Astrocyte of the spinal cord (primary cell): ENCODE measurements around the gene B2M.
"Not testable (repeated sequence)": the region's sequence is repeated elsewhere in the genome, so short reads cannot be mapped to it uniquely, and the experiment has no call there.

Experiments
- DNase-seq: peaks from one replicate; pipeline ENCODE4 v3.0.0; 2011; ENCODE audit warnings: low read depth, low spot score
- H3K4me3 ChIP-seq: 2 replicates; pipeline ENCODE4 v1.5.1; 2011; ENCODE audit warnings: low read depth, mild to moderate bottlenecking, low read length, moderate library complexity
- in situ Hi-C: cut with HindIII; loops from 2 replicates; pipeline ENCODE4 v1.10.0; 2017; ENCODE audit warnings: low sequenced_read_pairs
- TF ChIP-seq, protein P1 (sequence below): IDR thresholded peaks from 2 replicates; pipeline ENCODE4 v1.5.1; 2012; ENCODE audit warnings: low read depth, mild to moderate bottlenecking, low read length, inconsistent platforms

The B2M gene

DNA sequence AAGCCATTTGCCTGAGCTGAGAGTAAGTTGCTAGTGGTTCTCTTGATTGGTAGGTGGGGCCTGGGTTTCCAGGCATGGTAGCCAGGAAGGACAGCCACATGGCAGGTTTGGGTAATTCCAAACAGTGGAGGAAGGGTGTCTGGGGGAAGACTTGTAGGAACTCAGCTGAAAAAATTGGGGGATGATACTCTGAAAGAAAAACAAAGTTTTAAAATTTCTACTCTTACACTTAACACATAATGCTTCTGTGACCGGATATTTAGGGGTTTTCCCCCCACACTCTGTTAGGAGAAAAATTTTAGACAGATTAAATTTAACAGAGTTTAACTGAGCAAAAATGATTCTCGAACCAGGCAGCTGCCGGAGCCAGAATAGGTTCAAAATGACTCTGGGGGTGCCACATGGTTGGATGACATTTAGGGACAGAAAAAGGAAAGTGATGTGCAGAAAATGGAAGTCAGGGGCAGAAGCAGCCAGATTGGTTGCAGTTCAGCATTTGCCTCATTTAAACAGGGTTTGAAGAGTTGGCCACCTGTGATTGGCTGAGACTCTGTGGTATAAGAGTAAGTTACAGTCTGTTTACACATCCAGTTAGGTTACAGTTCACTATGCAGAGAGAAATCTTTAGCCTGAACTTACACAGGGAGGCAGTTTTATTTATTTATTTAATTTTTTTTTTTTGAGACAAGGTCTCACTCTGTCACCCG, 8.1 kb downstream of the B2M start:
- in situ Hi-C loops, result no loop called here
- H3K4me3 ChIP-seq, result no peak overlapping the region
- DNase-seq, result peak; percentile 22
- TF ChIP-seq, protein P1, sequence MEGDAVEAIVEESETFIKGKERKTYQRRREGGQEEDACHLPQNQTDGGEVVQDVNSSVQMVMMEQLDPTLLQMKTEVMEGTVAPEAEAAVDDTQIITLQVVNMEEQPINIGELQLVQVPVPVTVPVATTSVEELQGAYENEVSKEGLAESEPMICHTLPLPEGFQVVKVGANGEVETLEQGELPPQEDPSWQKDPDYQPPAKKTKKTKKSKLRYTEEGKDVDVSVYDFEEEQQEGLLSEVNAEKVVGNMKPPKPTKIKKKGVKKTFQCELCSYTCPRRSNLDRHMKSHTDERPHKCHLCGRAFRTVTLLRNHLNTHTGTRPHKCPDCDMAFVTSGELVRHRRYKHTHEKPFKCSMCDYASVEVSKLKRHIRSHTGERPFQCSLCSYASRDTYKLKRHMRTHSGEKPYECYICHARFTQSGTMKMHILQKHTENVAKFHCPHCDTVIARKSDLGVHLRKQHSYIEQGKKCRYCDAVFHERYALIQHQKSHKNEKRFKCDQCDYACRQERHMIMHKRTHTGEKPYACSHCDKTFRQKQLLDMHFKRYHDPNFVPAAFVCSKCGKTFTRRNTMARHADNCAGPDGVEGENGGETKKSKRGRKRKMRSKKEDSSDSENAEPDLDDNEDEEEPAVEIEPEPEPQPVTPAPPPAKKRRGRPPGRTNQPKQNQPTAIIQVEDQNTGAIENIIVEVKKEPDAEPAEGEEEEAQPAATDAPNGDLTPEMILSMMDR, result no peak

DNA sequence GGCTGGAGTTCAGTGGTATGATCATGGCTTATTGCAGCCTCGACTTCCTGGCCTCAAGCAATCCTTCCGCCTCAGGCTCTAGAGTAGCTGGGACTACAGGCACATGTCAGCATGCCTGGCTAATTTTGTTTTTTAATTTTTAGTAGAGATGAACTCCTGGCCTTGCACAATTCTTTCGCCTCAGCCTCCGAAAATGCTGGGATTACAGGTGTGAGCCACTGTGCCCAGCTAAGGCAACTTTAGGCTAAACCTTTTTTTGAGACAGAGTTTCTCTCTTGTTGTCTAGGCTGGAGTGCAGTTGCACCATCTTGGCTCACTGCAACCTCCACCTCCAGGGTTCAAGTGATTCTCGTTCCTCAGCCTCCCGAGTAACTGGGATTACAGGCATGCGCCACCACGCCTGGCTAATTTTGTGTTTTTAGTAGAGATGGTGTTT, 8.7 kb downstream of the B2M start:
- H3K4me3 ChIP-seq, DNase-seq, in situ Hi-C loops: not testable (repeated sequence)

DNA sequence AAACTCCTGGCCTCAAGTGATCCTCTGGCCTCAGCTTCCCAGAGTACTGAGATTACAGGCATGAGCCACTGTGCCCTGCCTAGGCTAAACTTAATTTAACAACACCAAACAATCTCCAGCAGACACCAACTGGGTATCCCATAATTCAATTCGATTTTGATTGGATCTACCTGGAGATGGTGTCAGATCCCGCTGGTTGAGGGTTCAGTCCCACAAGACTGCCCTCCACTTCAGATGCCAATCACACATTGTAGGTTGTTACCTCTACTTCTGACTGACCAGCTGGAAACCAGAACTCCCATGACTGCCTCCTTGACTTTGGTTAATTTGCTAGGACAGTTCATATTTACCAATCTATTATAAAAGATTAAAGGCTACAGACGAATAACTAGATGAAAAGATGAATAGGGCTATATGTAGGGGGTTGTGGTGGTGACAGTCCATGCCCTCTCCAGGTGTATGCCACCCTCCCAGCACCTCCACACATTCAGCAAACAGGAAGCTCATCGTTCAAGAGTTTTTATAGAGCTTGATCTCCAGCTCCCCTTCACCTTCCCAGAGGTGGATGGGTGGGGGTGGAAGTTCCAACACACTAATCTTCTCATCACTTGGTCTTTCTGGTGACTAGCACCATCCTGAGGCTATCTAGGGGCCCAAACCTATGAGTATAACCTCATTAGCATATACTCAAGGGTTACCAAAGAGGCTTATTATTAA, 9.3 kb downstream of the B2M start:
- no peak overlapping the region for H3K4me3 ChIP-seq
- in situ Hi-C loops, result no loop called here
- no peak for DNase-seq
- TF ChIP-seq, protein P1, result no peak

DNA sequence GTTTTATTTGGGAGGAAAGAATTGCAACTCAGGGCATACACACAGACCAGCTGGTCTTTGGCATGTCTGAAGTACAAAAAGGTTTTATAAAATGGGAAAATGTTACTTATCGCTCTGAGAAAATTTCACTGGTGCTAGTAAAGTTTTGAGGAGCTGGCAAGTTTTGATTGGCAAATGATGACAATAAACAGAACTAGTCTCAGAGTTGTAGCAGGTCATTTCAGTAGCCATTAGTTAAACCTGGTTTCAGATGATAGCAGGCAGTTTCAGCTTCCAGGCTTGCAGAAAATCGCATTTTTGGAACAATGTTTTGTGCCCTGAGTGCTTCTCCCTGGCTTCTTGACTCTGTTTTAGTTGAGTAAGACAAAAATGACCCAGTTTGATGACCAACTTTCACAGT, 10.7 kb downstream of the B2M start:
- in situ Hi-C loops, result no loop called here
- H3K4me3 ChIP-seq, result no peak overlapping the region
- TF ChIP-seq, protein P1, result no peak
- DNase-seq, result no peak

DNA sequence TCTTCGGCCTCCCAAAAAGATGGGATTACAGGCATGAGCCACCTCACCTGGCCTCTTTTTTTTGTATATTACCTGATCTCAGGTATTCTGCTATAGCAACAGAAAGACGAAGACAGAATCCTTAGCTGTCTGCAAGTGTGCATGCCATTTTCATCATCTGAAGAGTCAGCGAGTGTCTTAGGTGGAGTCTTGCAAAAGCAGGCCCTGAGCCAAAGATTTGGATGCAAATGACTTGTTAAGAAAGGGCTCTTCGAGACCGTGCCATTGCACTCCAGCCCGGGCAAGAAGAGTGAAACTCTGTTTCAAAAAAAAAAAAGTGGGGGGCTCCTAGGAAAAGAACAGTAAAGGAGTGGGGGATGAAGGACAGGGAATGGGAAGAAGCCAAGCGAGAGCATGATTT, 14.8 kb downstream of the B2M start:
- H3K4me3 ChIP-seq, result no peak overlapping the region
- TF ChIP-seq, protein P1, result no peak
- no peak for DNase-seq
- in situ Hi-C loops, result no loop called here

DNA sequence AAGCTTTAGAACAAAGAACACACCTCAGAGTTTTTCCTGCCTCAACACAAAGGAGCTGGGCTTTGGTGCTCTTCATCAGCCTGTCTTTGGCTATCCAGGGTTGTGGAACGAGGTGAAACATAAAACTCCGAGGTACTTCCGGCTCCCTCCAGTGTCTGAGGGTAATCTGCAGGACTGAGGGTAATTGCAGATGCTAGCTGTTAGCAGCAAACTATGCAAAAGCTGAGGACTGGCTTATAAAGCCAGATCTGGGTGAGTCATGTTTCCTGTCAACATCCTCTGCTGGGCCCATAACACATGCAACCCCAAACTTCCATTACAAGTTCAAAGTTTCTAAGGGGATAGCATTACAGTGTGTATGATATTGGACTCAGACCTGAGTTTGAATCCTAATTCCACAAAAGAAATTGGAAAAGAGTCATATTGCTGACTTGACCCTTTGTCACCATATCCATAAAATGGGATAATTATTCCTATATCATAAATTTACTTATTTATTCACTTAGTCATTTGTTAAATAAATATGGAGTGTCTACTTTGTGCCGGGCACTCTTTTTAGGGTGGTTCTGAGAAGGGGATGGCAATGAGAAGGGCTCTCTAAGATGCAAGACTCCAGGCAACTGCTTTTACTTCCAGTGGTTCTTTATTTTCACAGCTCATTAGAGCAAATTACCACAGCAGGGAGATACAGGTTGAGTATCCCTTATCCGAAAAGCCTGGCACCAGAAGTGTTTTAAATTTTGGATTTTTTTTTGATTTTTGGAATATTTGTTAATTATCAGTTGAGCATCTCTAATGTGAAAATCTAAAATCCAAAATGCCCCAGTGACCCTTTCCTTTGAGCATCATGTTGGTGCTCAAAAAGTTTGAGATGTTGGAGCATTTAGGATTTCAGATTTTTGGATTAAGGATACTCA, 15.5 kb downstream of the B2M start:
- H3K4me3 ChIP-seq, result no peak overlapping the region
- TF ChIP-seq, protein P1, result peak; percentile 29

More for the DNA sequence above, 15.5 kb downstream of the B2M start:
- peak; percentile 95 for DNase-seq
- in situ Hi-C loops, result no loop called here
